T47D (cell line): ENCODE results near the gene NAT8L.

Experiments
- DNase-seq, 2 experiments: peaks; one replicate each; pipeline versions ENCODE4 v3.0.0 to v3.0.0-alpha.2; 2011 to 2012; ENCODE audit warnings: low read depth in 1 of 2, low spot score in 1 of 2
- JUND ChIP-seq: IDR thresholded peaks from 2 replicates; pipeline ENCODE4 v1.6.1; 2012; ENCODE audit warnings: low read depth
- in situ Hi-C: cut with HindIII; loops from 2 replicates; pipeline ENCODE4 v1.10.0; 2016; ENCODE audit warnings: low sequenced_read_pairs, low pct_unique_long_range_greater_than_20kb

NAT8L gene

DNA sequence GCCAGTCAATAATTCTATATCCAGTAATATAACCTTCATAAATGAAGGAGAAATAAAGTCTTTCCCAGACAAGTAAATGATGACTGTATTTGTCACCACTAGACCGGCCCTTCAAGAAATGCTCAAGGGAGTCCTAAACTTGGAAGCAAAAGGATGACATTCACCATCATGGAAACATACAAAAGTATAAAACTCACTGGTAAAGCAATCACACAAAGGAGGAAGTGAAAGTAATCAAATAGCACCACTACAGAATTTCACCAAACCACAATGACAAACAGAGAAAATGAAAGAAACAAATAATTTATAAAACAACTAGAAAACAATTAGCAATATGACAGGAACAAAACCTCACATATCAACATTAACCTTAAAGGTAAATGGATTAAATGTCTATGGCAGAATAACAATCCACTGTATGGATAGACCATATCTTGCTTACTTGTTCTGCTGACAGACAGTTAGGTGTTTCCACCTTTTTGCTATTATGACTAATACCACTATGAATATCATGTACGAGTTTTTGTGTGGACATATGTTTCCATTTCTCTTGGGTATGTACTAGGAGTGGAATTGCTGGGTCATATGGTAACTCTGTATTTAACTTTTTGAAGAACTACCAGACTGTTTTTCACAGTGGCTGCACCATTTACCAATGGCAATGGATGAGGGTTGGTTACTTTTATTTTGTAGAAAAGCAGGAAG is 44.9 kb downstream of the NAT8L start:
- DNase-seq = no peak
- in situ Hi-C loops = no loop called here
- no peak for TF ChIP-seq JUND

DNA sequence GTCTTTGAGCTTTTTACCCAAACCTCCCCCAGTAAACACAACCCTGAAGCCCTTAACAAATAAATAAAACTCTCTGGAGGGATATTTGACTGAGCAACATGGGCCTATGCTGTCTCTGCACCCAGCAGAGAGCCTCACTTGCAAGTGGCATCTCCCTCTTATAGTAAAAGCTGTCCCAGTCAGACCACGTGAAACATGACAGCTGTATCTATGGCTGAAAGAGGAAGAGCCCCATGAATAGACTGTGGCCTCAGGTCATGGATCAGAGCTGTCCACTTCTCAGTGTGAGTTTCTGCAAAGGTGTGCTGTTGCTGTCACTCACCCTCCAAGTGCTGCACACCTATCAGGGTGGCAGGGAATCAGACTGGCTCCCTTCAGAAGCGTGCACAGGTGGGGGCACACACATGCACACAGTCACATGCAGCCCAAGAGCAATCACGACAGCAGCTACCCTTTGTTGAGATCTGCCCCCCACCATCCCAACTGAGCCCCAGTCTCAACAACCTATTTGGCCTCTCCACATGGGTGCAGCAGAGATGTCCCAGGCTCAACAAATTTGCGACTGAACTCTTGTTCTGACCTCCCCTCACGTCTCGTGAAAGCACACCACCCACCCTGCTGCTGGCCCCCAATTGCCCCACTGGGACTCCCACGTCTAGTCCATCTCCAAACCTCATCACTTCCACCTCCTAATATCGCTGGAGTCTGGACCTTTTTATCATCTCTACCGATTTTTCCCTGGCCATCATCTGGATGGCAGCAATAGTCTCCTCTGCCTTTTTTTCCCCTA is 45.6 kb downstream of the NAT8L start:
- no peak for TF ChIP-seq JUND
- DNase-seq = no peak
- in situ Hi-C loops = no loop called here

DNA sequence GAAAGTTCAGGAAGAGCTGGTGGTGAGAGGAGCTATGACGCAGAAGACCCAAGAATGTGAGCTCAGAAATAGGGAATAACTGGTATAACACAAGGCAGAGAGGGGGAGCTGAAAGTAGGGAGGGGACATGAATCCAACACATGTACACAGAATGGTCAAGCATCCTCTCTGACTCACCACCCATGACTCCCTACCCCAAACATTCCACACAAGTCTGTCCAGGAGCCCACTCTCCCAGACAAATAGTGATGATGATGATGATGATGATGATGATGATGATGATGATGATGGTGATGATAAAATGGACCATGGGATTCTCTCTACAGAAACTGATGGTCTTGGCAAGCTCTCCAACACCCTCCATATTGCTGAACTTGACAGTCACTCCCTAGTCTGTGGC is 46.4 kb downstream of the NAT8L start:
- in situ Hi-C loops = no loop called here
- TF ChIP-seq JUND = no peak
- DNase-seq = no peak

DNA sequence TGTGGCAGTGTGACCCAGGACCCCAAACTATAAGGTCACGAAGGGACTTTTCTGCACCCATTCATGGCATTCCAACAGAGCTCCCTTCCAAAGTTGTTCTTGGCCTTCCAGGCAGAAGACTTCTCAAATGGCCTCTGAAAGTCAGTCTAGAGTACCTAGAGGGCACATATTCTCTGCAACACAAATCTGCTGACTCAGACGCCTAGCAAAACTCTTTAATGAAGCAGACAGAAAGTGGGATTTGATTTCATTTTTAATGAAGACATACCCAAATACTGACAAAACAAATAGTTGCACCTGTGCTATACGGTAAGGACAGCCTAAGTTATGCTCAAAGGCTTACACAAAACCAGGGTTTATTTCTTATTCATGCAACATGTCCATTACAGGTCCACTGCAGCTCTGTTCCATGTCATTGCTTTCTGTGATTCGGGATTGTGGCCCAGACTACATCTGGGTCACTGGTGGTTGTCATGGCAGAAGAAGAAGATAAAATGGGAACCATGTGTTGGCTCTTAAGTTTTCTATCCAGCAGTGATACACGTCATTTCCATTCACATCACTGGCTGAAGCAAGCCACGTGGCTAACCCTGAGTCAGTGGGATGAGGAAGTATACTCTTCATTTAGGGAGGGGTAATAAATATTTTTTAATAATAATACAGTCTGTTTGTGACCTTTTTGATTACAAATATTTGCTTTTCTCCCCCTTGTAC is 57.7 kb downstream of the NAT8L start:
- DNase-seq = no peak
- in situ Hi-C loops = no loop called here
- no peak for TF ChIP-seq JUND
